Activated naive CD4-positive, alpha-beta T cell (primary cell): Measurements from ENCODE around the gene DUX4.
"Not testable (repeated sequence)": the region's sequence is repeated elsewhere in the genome, so short reads cannot be mapped to it uniquely, and the experiment has no call there.

Experiments
- DNase-seq, 4 experiments: peaks; one replicate each; lab custom pipeline; 2025; lab: John Stamatoyannopoulos, UW

Gene DUX4

DNA sequence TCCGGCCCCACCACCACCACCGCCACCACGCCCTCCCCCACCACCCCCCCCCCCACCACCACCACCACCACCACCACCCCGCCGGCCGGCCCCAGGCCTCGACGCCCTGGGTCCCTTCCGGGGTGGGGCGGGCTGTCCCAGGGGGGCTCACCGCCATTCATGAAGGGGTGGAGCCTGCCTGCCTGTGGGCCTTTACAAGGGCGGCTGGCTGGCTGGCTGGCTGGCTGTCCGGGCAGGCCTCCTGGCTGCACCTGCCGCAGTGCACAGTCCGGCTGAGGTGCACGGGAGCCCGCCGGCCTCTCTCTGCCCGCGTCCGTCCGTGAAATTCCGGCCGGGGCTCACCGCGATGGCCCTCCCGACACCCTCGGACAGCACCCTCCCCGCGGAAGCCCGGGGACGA lies at the start of gene DUX4:
Gene DUX4 (plus strand): TSS at position 347 of the 400 bp plus-strand sequence. CDS start 0 bp downstream, at position 347.
- not testable (repeated sequence) for DNase-seq

GRCh38 chr4:190175436-190175835 lies 1.9 kb downstream of the DUX4 start:
- not testable (repeated sequence) for DNase-seq

- DNase-seq = not testable (repeated sequence)
Observed at GRCh38 chr4:190177727-190178605, 4.4 kb downstream of the DUX4 start.

DNA sequence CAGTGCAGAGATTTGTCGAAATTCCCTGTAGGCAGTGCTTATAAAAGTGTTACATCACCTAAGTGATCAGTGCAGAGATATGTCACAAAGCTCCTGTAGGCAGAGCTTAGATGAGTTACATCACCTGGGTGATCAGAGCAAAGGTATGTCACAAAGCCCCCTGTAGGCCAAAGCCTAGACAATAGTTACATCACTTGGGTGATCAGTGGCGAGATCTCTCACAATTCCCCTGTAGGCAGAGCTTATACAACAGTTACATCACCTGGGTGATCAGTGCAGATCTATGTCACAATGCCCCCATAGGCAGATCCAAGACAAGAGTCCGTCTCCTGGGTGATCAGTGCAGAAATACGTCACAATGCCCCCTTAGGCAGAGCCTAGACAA lies 5.0 kb downstream of the DUX4 start:
- DNase-seq = not testable (repeated sequence)

- DNase-seq = not testable (repeated sequence)
Observed at GRCh38 chr4:190179030-190179739, 5.6 kb downstream of the DUX4 start.

GRCh38 chr4:190179740-190180094 lies 6.1 kb downstream of the DUX4 start:
- DNase-seq = not testable (repeated sequence)

GRCh38 chr4:190180947-190181346 lies 7.4 kb downstream of the DUX4 start:
- DNase-seq = not testable (repeated sequence)

- not testable (repeated sequence) for DNase-seq
Observed at GRCh38 chr4:190181481-190182100, 8.0 kb downstream of the DUX4 start.

DNA sequence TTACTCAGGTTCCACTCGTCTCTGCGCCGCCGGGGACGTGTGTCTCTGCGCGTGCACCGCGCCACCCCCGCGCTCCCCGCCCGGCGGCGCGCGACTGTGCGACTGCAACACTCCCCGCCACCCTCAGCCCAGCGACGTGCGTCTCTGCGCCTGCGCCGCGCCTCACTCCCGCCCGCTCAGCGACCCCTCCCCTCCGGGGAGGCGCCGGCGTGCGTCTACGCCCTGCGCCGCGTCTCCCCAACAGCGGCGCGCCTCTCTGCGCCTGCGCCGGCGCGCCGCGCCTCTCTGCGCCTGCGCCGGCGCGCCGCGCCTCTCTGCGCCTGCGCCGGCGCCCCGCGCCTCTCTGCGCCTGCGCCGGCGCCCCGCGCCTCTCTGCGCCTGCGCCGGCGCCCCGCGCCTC lies 29.9 kb downstream of the DUX4 start:
- DNase-seq = not testable (repeated sequence)
